ENCODE results near the gene WDR4. TPM values are rescaled to one million over a fixed set of nuclear protein-coding genes. Genes with fewer than 3 reads are reported as not detected.
A peak's percentile ranks its signal among the peaks of the same experiment; 100 is the strongest.

Gene WDR4
- polyA plus RNA-seq, 1 of the 3 experiments (the other 2 are of a cell fraction): 26.5 TPM

GRCh38 chr21:42905195-42905594, 25.9 kb upstream of the WDR4 start:
- no peak overlapping the region for H3K27ac ChIP-seq (ENCODE audit: low read depth in 2 of 2, low read length in 1 of 2)
- no peak overlapping the region for H3K9ac ChIP-seq
- no peaks in the 10 kb centered on the region for H3K9me3 ChIP-seq
- H3K36me3 ChIP-seq (replicated peaks in 1 of 2; ENCODE audit: control insufficient read depth in 1 of 2, insufficient read depth in 2 of 2, low read length in 1 of 2): peaks cover 44 to 46% of the 10 kb centered on the region in 2 experiments
- no peaks in the 10 kb centered on the region for H3K4me1 ChIP-seq (ENCODE audit: control insufficient read depth in 1 of 2, insufficient read depth in 2 of 2, low read depth in 1 of 2, low read length in 1 of 2)
- peaks cover 27% of the 10 kb centered on the region for H3K79me2 ChIP-seq (ENCODE audit: insufficient read depth)
- ChIA-PET CTCF (no interaction called here), POLR2A (no interaction called here)
- no peak overlapping the region for H3K4me2 ChIP-seq
- H3F3A ChIP-seq (replicated peaks; ENCODE audit: insufficient read depth): no peaks in the 10 kb centered on the region
- no peaks in the 10 kb centered on the region for H3K9me2 ChIP-seq
- no peaks in the 10 kb centered on the region for H3K27me3 ChIP-seq (ENCODE audit: insufficient read depth)
- no peak overlapping the region for H3K4me3 ChIP-seq (ENCODE audit: low read depth in 2 of 2, low read length in 1 of 2)
- no peak overlapping the region for H2AFZ ChIP-seq (ENCODE audit: low read depth)
- no peak for DNase-seq
- 0 out of 2 replicates have a peak, but pooled peaks cover 3% of the 10 kb centered on the region for H4K20me1 ChIP-seq (ENCODE audit: insufficient read depth)
- 95% methylated on average over 8 of the region's 8 CpGs for WGBS (ENCODE audit: low lambda C conversion rate)
- peak; percentile 33; the same call in 1 of the 2 replicates for TF ChIP-seq TCF12 (IDR thresholded peaks at IDR 0.05)
- TF ChIP-seq USF2 (IDR thresholded peaks at IDR 0.05; ENCODE audit: borderline replicate concordance, low read depth, low read length): no peak

- Histone ChIP-seq H3K4me3 (ENCODE audit: low read depth in 2 of 2, low read length in 1 of 2) (no peak overlapping the region), H3K27me3 (ENCODE audit: insufficient read depth) (no peaks in the 10 kb centered on the region), H3K79me2 (ENCODE audit: insufficient read depth) (peaks cover 40% of the 10 kb centered on the region), H3K27ac (ENCODE audit: low read depth in 2 of 2, low read length in 1 of 2) (no peak overlapping the region), H4K20me1 (ENCODE audit: insufficient read depth) (0 out of 2 replicates have a peak, but pooled peaks cover 3% of the 10 kb centered on the region), H3K4me2 (no peak overlapping the region), H3K9me3 (no peaks in the 10 kb centered on the region), H3K4me1 (ENCODE audit: control insufficient read depth in 1 of 2, insufficient read depth in 2 of 2, low read depth in 1 of 2, low read length in 1 of 2) (no peaks in the 10 kb centered on the region), H3K9ac (no peak overlapping the region), H3K9me2 (no peaks in the 10 kb centered on the region), H2AFZ (ENCODE audit: low read depth) (no peak overlapping the region), H3F3A (replicated peaks; ENCODE audit: insufficient read depth) (no peaks in the 10 kb centered on the region), H3K36me3 (replicated peaks in 1 of 2; ENCODE audit: control insufficient read depth in 1 of 2, insufficient read depth in 2 of 2, low read length in 1 of 2) (peaks cover 40 to 45% of the 10 kb centered on the region in 2 experiments)
- POLR2A ChIA-PET: no interaction called here
- WGBS (ENCODE audit: low lambda C conversion rate): 96% methylated on average over 10 of the region's 11 CpGs
- TF ChIP-seq MXI1 (IDR thresholded peaks at IDR 0.05; ENCODE audit: low read depth, low read length) (no peak), RFX5 (IDR thresholded peaks at IDR 0.05; ENCODE audit: low read length) (no peak), USF2 (IDR thresholded peaks at IDR 0.05; ENCODE audit: borderline replicate concordance, low read depth, low read length) (no peak), FOXJ3 (CRISPR knock-in tag; IDR thresholded peaks at IDR 0.05) (no peak), REST (IDR thresholded peaks at IDR 0.05; ENCODE audit: low read depth, low read length) (no peak), MAX (IDR thresholded peaks at IDR 0.05; ENCODE audit: low read depth) (no peak), GATA2 (CRISPR knock-in tag; IDR thresholded peaks at IDR 0.05) (no peak), YY1 (IDR thresholded peaks at IDR 0.05; ENCODE audit: low read depth) (no peak), TCF12 (IDR thresholded peaks at IDR 0.05) (no peak), TEAD4 (IDR thresholded peaks at IDR 0.05; ENCODE audit: borderline replicate concordance, insufficient read depth) (no peak), IRF3 (IDR thresholded peaks at IDR 0.05; ENCODE audit: low read depth, low read length) (no peak), EZH2phosphoT487 (IDR thresholded peaks at IDR 0.05; ENCODE audit: borderline replicate concordance, low read depth) (no peak), TAF1 (IDR thresholded peaks at IDR 0.05; ENCODE audit: borderline replicate concordance, low read depth, low read length) (no peak), FOSL2 (IDR thresholded peaks at IDR 0.05; ENCODE audit: borderline replicate concordance, low read depth) (no peak), JUND (IDR thresholded peaks at IDR 0.05) (no peak)
- CTCF ChIA-PET: interaction anchor here (0.6 to 1.1 kb wide), 2 partner anchors 9 to 310 kb away, joined by 3 read pairs; no protein-coding TSS in a partner anchor
- no peak for DNase-seq
Observed at GRCh38 chr21:42903817-42904216, 24.5 kb upstream of the WDR4 start.
